AG09319 (cell line): ENCODE data around the gene CEND1.

Experiments
- DNase-seq: peaks from one replicate; pipeline ENCODE4 v3.0.0-alpha.2; 2010; ENCODE audit warnings: low read depth; ENCODE audit errors: extremely low read depth
- TF ChIP-seq, protein P1 (sequence below): IDR thresholded peaks from 2 replicates; pipeline ENCODE4 v1.5.1; 2011; ENCODE audit warnings: low read depth, mild to moderate bottlenecking, inconsistent platforms, low read length, moderate library complexity

CEND1 gene

GRCh38 chr11:830295-831117, 40.6 kb upstream of the CEND1 start:
- DNase-seq = no peak
- TF ChIP-seq, protein P1, sequence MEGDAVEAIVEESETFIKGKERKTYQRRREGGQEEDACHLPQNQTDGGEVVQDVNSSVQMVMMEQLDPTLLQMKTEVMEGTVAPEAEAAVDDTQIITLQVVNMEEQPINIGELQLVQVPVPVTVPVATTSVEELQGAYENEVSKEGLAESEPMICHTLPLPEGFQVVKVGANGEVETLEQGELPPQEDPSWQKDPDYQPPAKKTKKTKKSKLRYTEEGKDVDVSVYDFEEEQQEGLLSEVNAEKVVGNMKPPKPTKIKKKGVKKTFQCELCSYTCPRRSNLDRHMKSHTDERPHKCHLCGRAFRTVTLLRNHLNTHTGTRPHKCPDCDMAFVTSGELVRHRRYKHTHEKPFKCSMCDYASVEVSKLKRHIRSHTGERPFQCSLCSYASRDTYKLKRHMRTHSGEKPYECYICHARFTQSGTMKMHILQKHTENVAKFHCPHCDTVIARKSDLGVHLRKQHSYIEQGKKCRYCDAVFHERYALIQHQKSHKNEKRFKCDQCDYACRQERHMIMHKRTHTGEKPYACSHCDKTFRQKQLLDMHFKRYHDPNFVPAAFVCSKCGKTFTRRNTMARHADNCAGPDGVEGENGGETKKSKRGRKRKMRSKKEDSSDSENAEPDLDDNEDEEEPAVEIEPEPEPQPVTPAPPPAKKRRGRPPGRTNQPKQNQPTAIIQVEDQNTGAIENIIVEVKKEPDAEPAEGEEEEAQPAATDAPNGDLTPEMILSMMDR = no peak

GRCh38 chr11:829847-830294, 40.0 kb upstream of the CEND1 start:
- TF ChIP-seq, protein P1 = no peak
- no peak for DNase-seq

DNA sequence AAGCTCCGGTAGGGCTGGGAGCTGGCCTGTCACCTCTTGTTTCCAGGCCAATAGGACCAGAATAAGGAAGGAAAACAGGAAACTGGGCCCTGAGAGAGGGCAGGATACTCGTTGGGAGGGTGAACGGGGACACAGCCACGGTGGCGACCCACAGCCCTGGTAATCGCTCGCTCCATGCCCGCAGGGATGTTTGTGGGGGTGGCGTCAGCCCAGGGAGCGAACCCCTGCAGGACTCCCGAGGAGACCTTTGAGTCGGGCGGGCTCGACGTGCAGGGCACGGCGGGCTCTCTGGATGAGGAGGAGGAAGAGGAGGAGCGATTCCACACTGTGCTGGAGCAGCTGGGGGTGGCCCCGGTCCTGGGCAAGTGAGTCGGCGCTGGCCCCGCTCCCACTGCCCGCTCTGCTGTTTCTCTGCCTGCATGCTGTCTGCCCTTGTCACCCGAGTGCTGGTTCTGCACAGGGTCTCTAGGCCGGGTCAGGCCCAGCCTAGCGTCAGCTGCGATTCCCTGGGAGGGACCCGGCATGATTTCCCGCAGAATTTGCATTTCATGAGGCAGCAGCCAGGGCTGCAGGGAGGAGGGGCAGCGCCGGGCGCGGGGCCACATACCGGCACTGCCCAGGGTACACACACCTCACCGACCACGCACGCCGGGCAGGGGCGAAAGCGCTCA, 39.4 kb upstream of the CEND1 start:
- DNase-seq = no peak
- TF ChIP-seq, protein P1 = no peak

DNA sequence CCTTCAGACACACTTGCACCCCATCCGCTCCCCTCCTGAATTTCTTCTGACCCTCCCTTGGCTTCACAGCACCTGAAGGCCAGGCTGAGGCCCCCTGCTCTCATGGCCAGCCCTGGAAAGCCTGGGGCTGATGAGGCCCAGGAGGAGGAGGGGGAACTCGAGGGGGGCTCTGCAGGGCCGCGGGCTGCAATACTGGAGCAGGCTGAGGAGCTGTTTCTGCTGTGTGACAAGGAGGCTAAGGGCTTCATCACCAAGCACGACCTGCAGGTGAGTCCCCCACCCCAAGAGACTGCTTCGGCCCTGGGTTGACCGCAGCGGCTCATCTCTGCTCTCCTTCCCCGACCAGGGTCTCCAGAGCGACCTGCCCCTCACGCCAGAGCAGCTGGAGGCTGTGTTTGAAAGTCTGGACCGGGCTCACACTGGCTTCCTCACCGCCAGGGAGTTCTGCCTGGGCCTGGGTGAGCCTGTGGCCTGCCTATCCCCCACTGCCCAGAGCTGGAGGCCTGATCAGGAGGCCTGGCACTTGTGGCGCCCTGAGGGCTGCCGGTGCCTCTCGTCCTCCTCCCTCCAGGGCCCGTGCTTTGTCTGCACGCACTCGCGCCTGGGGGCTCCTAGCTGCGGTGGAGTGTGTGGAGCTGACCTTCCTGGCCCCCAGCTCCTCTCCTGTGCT, 38.8 kb upstream of the CEND1 start:
- TF ChIP-seq, protein P1 = no peak
- DNase-seq = no peak

GRCh38 chr11:827897-828192, 38.0 kb upstream of the CEND1 start, which contains the start of gene CRACR2B:
Gene CRACR2B (plus strand): TSS chr11:827919. CDS start chr11:828608, 689 bp downstream.
- TF ChIP-seq, protein P1 = no peak
- DNase-seq = no peak

DNA sequence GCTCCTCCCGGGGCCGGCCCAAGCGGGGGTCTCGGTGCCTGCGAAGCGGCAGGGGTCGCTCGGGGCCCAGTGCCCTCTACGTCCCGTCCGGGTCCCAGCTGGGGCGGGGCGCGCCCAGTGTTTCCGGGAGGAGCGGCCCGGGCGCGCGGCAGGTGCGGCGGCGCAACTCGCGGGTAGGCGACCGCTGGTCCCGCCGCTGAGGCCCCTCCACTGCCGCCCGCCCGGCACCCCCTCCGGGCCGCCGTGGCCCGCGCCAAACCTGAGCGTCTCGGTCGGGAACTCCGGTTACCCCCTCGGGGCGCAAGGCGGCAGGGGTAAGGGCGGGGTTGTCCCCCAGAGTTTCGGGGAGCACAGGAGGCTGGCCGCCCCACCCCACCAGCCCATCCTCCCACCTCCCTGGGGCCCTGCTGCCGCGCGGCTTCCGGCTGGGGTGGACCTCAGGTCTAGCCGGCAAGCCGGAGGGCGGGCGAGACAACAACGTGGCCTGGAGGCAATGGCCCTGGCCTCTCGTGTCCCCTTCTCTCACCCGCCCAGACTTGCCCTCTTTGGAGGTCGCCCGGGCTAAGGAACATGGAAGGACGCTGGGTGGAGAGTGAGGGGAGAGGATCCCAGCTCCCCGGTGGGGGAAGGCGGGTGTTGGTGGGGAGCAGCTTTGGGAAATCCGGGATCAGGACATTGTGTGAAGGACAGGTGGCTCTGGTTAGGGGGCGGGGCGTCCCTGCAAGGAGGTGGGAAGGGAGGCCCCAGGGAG, 37.4 kb upstream of the CEND1 start:
- TF ChIP-seq, protein P1 = no peak
- DNase-seq = no peak
